ENCODE data around the gene YWHAH. TPM values are rescaled to one million over a fixed set of nuclear protein-coding genes. Genes with fewer than 3 reads are reported as not detected.

YWHAH gene
- polyA plus RNA-seq, 3 donors, result 59.5 to 136 (median 132) TPM

GRCh38 chr22:31933406-31933805 lies 10.9 kb upstream of the YWHAH start:
- no peaks in the 10 kb centered on the region for H3K9me3 Mint-ChIP-seq
- Histone ChIP-seq H4K20me1 (ENCODE audit: insufficient read depth, low read length) (no peaks in the 10 kb centered on the region), H3K79me2 (ENCODE audit: insufficient read depth, low read length) (no peaks in the 10 kb centered on the region), H3K9ac (ENCODE audit: insufficient read depth, low read length, poor library complexity, severe bottlenecking) (no peak overlapping the region), H3K4me1 (ENCODE audit: control insufficient read depth in 1 of 2, insufficient read depth in 2 of 2, low read length in 2 of 2) (peaks cover 8 to 10% of the 10 kb centered on the region in 2 donors), H3K4me3 (replicated peaks in 1 of 3; ENCODE audit: low read depth in 2 of 3, low read length in 3 of 3) (no peak overlapping the region), H3K27ac (ENCODE audit: low read depth in 1 of 2, low read length in 2 of 2) (no peak overlapping the region), H2AFZ (ENCODE audit: insufficient read depth, low read depth, low read length, poor library complexity, severe bottlenecking) (no peak overlapping the region), H3K27me3 (ENCODE audit: control insufficient read depth in 2 of 2, insufficient read depth in 2 of 2, low read length in 2 of 2) (no peaks in the 10 kb centered on the region), H3K36me3 (replicated peaks in 1 of 2; ENCODE audit: control insufficient read depth in 1 of 2, insufficient read depth in 2 of 2, low read length in 2 of 2) (no peaks in the 10 kb centered on the region), H3K4me2 (replicated peaks; ENCODE audit: extremely low read depth, low read length, poor library complexity, severe bottlenecking) (no peak overlapping the region), H3K9me3 (replicated peaks in 1 of 2; ENCODE audit: control insufficient read depth in 1 of 2, insufficient read depth in 1 of 2, low read length in 2 of 2) (no peaks in the 10 kb centered on the region)
- TF ChIP-seq CTCF (IDR thresholded peaks at IDR 0.05), result no peak
- H3K36me3 Mint-ChIP-seq, result no peaks in the 10 kb centered on the region
- no peak for DNase-seq
- intact Hi-C loops (cut with micrococcal nuclease), result no loop called here
- 100% methylated on average over 3 of the region's 6 CpGs for WGBS (ENCODE audit: insufficient coverage)
- peaks cover 27% of the 10 kb centered on the region for H3K4me1 Mint-ChIP-seq
- H3K4me3 Mint-ChIP-seq, result peak overlapping the region in 1 of 2 donors; percentile 11
- H3K27ac Mint-ChIP-seq, result no peak overlapping the region
- H3K27me3 Mint-ChIP-seq (ENCODE audit: low read depth in 3 of 3), result peaks cover 0 to 10% (median 5%) of the 10 kb centered on the region in 3 donors

GRCh38 chr22:31933816-31934482 lies 10.4 kb upstream of the YWHAH start:
- no peak overlapping the region for H3K9ac ChIP-seq (ENCODE audit: insufficient read depth, low read length, poor library complexity, severe bottlenecking)
- no peaks in the 10 kb centered on the region for H3K79me2 ChIP-seq (ENCODE audit: insufficient read depth, low read length)
- WGBS (ENCODE audit: insufficient coverage), result over 99% methylated on average over 15 of the region's 17 CpGs
- intact Hi-C loops (cut with micrococcal nuclease), result no loop called here
- H3K4me3 Mint-ChIP-seq, result no peak overlapping the region
- no peaks in the 10 kb centered on the region for H3K36me3 ChIP-seq (replicated peaks in 1 of 2; ENCODE audit: control insufficient read depth in 1 of 2, insufficient read depth in 2 of 2, low read length in 2 of 2)
- no peak for DNase-seq
- H3K4me3 ChIP-seq (replicated peaks in 1 of 3; ENCODE audit: low read depth in 2 of 3, low read length in 3 of 3), result no peak overlapping the region
- H3K9me3 ChIP-seq (replicated peaks in 1 of 2; ENCODE audit: control insufficient read depth in 1 of 2, insufficient read depth in 1 of 2, low read length in 2 of 2), result no peaks in the 10 kb centered on the region
- peaks cover 8 to 10% of the 10 kb centered on the region in 2 donors for H3K4me1 ChIP-seq (ENCODE audit: control insufficient read depth in 1 of 2, insufficient read depth in 2 of 2, low read length in 2 of 2)
- H3K27me3 Mint-ChIP-seq (ENCODE audit: low read depth in 3 of 3), result peaks cover 0 to 9% (median 4%) of the 10 kb centered on the region in 3 donors
- no peaks in the 10 kb centered on the region for H3K9me3 Mint-ChIP-seq
- peak overlapping the region in 1 of 7 donors; percentile 58 for H3K27ac Mint-ChIP-seq
- no peaks in the 10 kb centered on the region for H4K20me1 ChIP-seq (ENCODE audit: insufficient read depth, low read length)
- no peak overlapping the region for H3K27ac ChIP-seq (ENCODE audit: low read depth in 1 of 2, low read length in 2 of 2)
- no peak overlapping the region for H2AFZ ChIP-seq (ENCODE audit: insufficient read depth, low read depth, low read length, poor library complexity, severe bottlenecking)
- no peak overlapping the region for H3K4me2 ChIP-seq (replicated peaks; ENCODE audit: extremely low read depth, low read length, poor library complexity, severe bottlenecking)
- H3K36me3 Mint-ChIP-seq, result no peaks in the 10 kb centered on the region
- H3K4me1 Mint-ChIP-seq, result peaks cover 24% of the 10 kb centered on the region
- H3K27me3 ChIP-seq (ENCODE audit: control insufficient read depth in 2 of 2, insufficient read depth in 2 of 2, low read length in 2 of 2), result no peaks in the 10 kb centered on the region
- TF ChIP-seq CTCF (IDR thresholded peaks at IDR 0.05), result no peak

Measured in CD14-positive monocyte (primary cell).